HEK293T (cell line): ENCODE results near the gene MAPT.

Source experiments
- CTCF ChIA-PET: fragments of 350-600 bp; formaldehyde crosslinking; extraction: SDS; loops from one replicate; lab custom pipeline; 2021; ENCODE audit warnings: antibody characterized with exemption, inconsistent platforms; lab: Yijun Ruan, JAX
- POLR2A ChIA-PET: fragments of 350-600 bp; formaldehyde crosslinking; extraction: SDS; loops from one replicate; lab custom pipeline; 2020; ENCODE audit warnings: antibody characterized with exemption, inconsistent platforms; lab: Yijun Ruan, JAX
- DNase-seq: peaks from one replicate; pipeline ENCODE4 v3.0.0; 2012; ENCODE audit warnings: mixed read lengths; ENCODE audit errors: extremely low spot score
- ARNT ChIP-seq: fragments of 450-650 bp; IDR thresholded peaks from 2 replicates; pipeline ENCODE4 v1.6.1; 2017; ENCODE audit warnings: mild to moderate bottlenecking
- BHLHE40 ChIP-seq: fragments of 450-650 bp; IDR thresholded peaks from 2 replicates; pipeline ENCODE4 v1.6.1; 2016; ENCODE audit warnings: mild to moderate bottlenecking, moderate library complexity, borderline replicate concordance
- CTBP1 ChIP-seq: fragments of 450-650 bp; IDR thresholded peaks from 2 replicates; pipeline ENCODE4 v1.6.1; 2016; ENCODE audit warnings: borderline replicate concordance
- ELF4 ChIP-seq: fragments of 450-650 bp; IDR thresholded peaks from 2 replicates; pipeline ENCODE4 v1.6.1; 2017; ENCODE audit warnings: antibody characterized with exemption
- FOXA1 ChIP-seq: fragments of 450-650 bp; IDR thresholded peaks from 2 replicates; pipeline ENCODE4 v1.6.1; 2016; ENCODE audit warnings: mild to moderate bottlenecking
- FOXK2 ChIP-seq: fragments of 450-650 bp; IDR thresholded peaks from 2 replicates; pipeline ENCODE4 v1.6.1; 2016; ENCODE audit warnings: mild to moderate bottlenecking
- FOXM1 ChIP-seq: fragments of 450-650 bp; IDR thresholded peaks from 2 replicates; pipeline ENCODE4 v1.6.1; 2017; ENCODE audit warnings: mild to moderate bottlenecking, borderline replicate concordance
- HDGF ChIP-seq: fragments of 450-650 bp; IDR thresholded peaks from 2 replicates; pipeline ENCODE4 v1.6.1; 2017; ENCODE audit warnings: antibody characterized with exemption, borderline replicate concordance
- L3MBTL2 ChIP-seq: fragments of 450-650 bp; conservative IDR thresholded peaks from 2 replicates; pipeline ENCODE4 v1.6.1; 2016; ENCODE audit warnings: mild to moderate bottlenecking
- LEF1 ChIP-seq: fragments of 450-650 bp; IDR thresholded peaks from 2 replicates; pipeline ENCODE4 v1.6.1; 2017; ENCODE audit warnings: mild to moderate bottlenecking, borderline replicate concordance
- NFRKB ChIP-seq: fragments of 450-650 bp; IDR thresholded peaks from 2 replicates; pipeline ENCODE4 v1.6.1; 2016; ENCODE audit warnings: mild to moderate bottlenecking, moderate library complexity
- PKNOX1 ChIP-seq: fragments of 450-650 bp; IDR thresholded peaks from 2 replicates; pipeline ENCODE4 v1.6.1; 2016
- SP1 ChIP-seq: fragments of 450-650 bp; IDR thresholded peaks from 2 replicates; pipeline ENCODE4 v1.6.1; 2017
- SUZ12 ChIP-seq: fragments of 450-650 bp; IDR thresholded peaks from 2 replicates; pipeline ENCODE4 v1.6.1; 2016; ENCODE audit warnings: mild to moderate bottlenecking
- TARDBP ChIP-seq: fragments of 450-650 bp; IDR thresholded peaks from 2 replicates; pipeline ENCODE4 v1.6.1; 2016
- ZNF384 ChIP-seq: fragments of 450-650 bp; IDR thresholded peaks from 2 replicates; pipeline ENCODE4 v1.6.1; 2016

The MAPT gene

GRCh38 chr17:46061435-46061834 lies 167.1 kb downstream of the MAPT start:
- TF ChIP-seq L3MBTL2 (no peak), ELF4 (no peak), LEF1 (no peak), BHLHE40 (no peak), ARNT (no peak), FOXK2 (no peak), FOXM1 (no peak), TARDBP (no peak)
- DNase-seq, result peak; percentile 38
- ChIA-PET CTCF (interaction anchor here (0.6 kb wide), 1 partner anchor 14 kb away, joined by 3 read pairs; no protein-coding TSS in a partner anchor), POLR2A (no interaction called here)

GRCh38 chr17:46063241-46063640 lies 168.9 kb downstream of the MAPT start:
- no peak for DNase-seq
- CTCF ChIA-PET, result no interaction called here
- POLR2A ChIA-PET, result no interaction called here
- TF ChIP-seq HDGF (no peak), CTBP1 (no peak), FOXK2 (no peak)

- no peak for TF ChIP-seq ARNT
- no peak for TF ChIP-seq PKNOX1
- TF ChIP-seq ZNF384, result no peak
- TF ChIP-seq FOXM1, result no peak
- no peak for TF ChIP-seq TARDBP
- TF ChIP-seq FOXA1, result no peak
- no peak for TF ChIP-seq LEF1
- TF ChIP-seq L3MBTL2, result no peak
- TF ChIP-seq FOXK2, result no peak
- no peak for TF ChIP-seq NFRKB
- no peak for TF ChIP-seq SUZ12
- TF ChIP-seq HDGF, result no peak
- no peak for TF ChIP-seq SP1
- no peak for TF ChIP-seq ELF4
- no peak for TF ChIP-seq BHLHE40
- TF ChIP-seq CTBP1, result no peak
- CTCF ChIA-PET, result no interaction called here
- no peak for DNase-seq
- POLR2A ChIA-PET, result no interaction called here
Measured at GRCh38 chr17:46064460-46064859, 170.1 kb downstream of the MAPT start.

- no peak for DNase-seq
- CTCF ChIA-PET, result interaction anchor here (0.6 kb wide), 1 partner anchor 1600 kb away, joined by 8 read pairs; no protein-coding TSS in a partner anchor
- TF ChIP-seq ZNF384 (no peak), HDGF (no peak), SUZ12 (no peak), ARNT (no peak), FOXA1 (no peak)
- POLR2A ChIA-PET, result interaction anchor here (2.4 kb wide), 1 partner anchor 121 kb away, joined by 6 read pairs; the partner anchor contains the start of gene KANSL1
Measured at GRCh38 chr17:46071796-46072195, 177.4 kb downstream of the MAPT start.

DNA sequence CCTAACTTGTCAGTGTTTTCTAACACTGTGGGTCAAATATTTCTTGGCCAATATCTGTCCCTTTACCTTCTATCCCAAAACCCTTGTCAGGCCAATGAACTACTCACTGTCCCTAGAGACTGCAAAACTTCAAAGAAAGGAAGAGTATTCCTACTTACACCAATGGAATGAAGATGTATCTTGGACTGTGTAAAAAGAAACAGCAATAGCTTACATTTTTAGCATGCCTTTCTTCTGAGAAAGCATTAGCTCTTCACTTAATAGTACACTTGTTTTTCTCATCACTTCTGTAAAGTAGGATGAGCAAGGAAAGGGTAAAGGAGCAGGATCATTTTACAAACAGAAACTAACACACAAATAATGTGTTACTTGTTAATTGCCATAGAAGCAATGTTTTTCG lies 178.6 kb downstream of the MAPT start:
- no peak for DNase-seq
- CTCF ChIA-PET, result no interaction called here
- TF ChIP-seq ARNT (no peak), ZNF384 (no peak), ELF4 (no peak), HDGF (no peak), SUZ12 (no peak), LEF1 (no peak), CTBP1 (no peak), L3MBTL2 (no peak), PKNOX1 (no peak), SP1 (no peak), FOXA1 (no peak), TARDBP (no peak), BHLHE40 (no peak)
- POLR2A ChIA-PET, result interaction anchor here (2.4 kb wide), 1 partner anchor 120 kb away, joined by 6 read pairs; the partner anchor contains the start of gene KANSL1

DNA sequence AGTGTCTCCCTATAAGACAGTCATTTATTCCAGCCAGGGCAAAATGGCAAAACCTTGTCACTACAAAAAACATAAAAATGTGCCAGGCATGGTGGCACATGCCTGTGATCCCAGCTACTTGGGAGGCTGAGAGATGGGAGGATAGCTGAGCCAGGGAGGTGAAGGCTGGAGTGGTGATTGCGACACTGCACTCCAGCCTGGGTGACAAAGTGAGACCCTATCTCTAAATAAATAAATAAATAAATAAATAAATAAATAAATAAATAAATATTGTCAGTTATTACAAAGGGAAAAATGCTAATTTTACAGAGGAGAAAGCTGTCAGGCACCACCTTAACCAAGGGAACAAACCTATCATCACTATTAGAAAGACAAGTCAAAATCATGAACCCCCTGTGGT lies 180.2 kb downstream of the MAPT start:
- POLR2A ChIA-PET, result no interaction called here
- DNase-seq, result no peak
- no peak for TF ChIP-seq SUZ12
- no peak for TF ChIP-seq SP1
- no peak for TF ChIP-seq ARNT
- no peak for TF ChIP-seq BHLHE40
- TF ChIP-seq ZNF384, result no peak
- TF ChIP-seq FOXK2, result no peak
- TF ChIP-seq CTBP1, result no peak
- no peak for TF ChIP-seq L3MBTL2
- CTCF ChIA-PET, result no interaction called here
